Esophagus muscularis mucosa (tissue), 4 donors: ENCODE measurements around the gene SETD1A. TPM values are rescaled to one million over a fixed set of nuclear protein-coding genes. Genes with fewer than 3 reads are reported as not detected.
A peak's percentile ranks its signal among the peaks of the same experiment; 100 is the strongest.

ENCODE experiments used
- DNase-seq: peaks from one replicate; pipeline ENCODE4 v3.0.0-alpha.2; 2017; ENCODE audit errors: extremely low spot score
- H3K27ac ChIP-seq, 4 donors: fragments of 200-600 bp; sonication (generic); replicated peaks in 1 of 4; 1 replicate in 3 of 4; 2 replicates in 1 of 4; pipeline ENCODE4 v1.5.1; 2016 to 2019; ENCODE audit warnings: mild to moderate bottlenecking in 1 of 4
- H3K27me3 ChIP-seq, 4 donors: fragments of 200-600 bp; sonication (generic); one replicate each; pipeline versions ENCODE4 v1.5.1 to v1.6.0; 2016 to 2019
- H3K36me3 ChIP-seq, 4 donors: fragments of 200-600 bp; sonication (generic); one replicate each; pipeline ENCODE4 v1.5.1; 2016 to 2019
- H3K4me1 ChIP-seq, 4 donors: fragments of 200-600 bp; sonication (generic); one replicate each; pipeline ENCODE4 v1.5.1; 2016 to 2019
- H3K4me3 ChIP-seq, 4 donors: fragments of 200-600 bp; sonication (generic); 1 replicate in 2 of 4; 2 replicates in 2 of 4; pipeline ENCODE4 v1.5.1; 2016 to 2019; ENCODE audit warnings: mild to moderate bottlenecking in 4 of 4, moderate library complexity in 1 of 4
- H3K9me3 ChIP-seq, 4 donors: fragments of 200-600 bp; sonication (generic); 1 replicate in 3 of 4; 2 replicates in 1 of 4; pipeline ENCODE4 v1.5.1; 2016 to 2019
- EP300 ChIP-seq: sonication (generic); formaldehyde crosslinking; IDR thresholded peaks from one replicate; pipeline ENCODE4 v1.6.1; 2017; ENCODE audit warnings: antibody characterized with exemption
- POLR2A ChIP-seq: fragments of 450-650 bp; IDR thresholded peaks from one replicate; pipeline ENCODE4 v1.6.1; 2017; ENCODE audit warnings: antibody characterized with exemption, moderate library complexity, mild to moderate bottlenecking, low read depth
- POLR2AphosphoS5 ChIP-seq, 2 donors: sonication (generic); formaldehyde crosslinking; IDR thresholded peaks; one replicate each; pipeline ENCODE4 v1.6.1; 2017; ENCODE audit warnings: antibody characterized with exemption in 2 of 2
- WGBS: methylation state at CpG from one replicate; pipeline ENCODE4 v1.1.5; 2018; 5-methylcytosine and 5-hydroxymethylcytosine counted together
- intact Hi-C: fragments of 100-400 bp; cut with DNase I; formaldehyde crosslinking; loops from one replicate; pipeline ENCODE4 v1.15.1; 2023
- total RNA-seq, 4 donors: library from RNA; depleted of rRNA; stranded (reverse); fragments of >200 nt; gene quantifications; one replicate each; pipeline versions ENCODE4 v1.1.0 to v1.2.1, GENCODE V29; 2016
- TF ChIP-seq, protein P1 (sequence below), 3 experiments: fragments of 200-600 bp in 2 of 3; fragments of 450-650 bp in 1 of 3; sonication (generic) in 2 of 3; IDR thresholded peaks; one replicate each; pipeline ENCODE4 v1.5.1; 2017 to 2019; ENCODE audit warnings: antibody characterized with exemption in 3 of 3, mild to moderate bottlenecking in 2 of 3, moderate library complexity in 1 of 3

The SETD1A gene
- total RNA-seq, 4 donors from 2014 or later = 7.1 to 25.4 (median 9.9) TPM

DNA sequence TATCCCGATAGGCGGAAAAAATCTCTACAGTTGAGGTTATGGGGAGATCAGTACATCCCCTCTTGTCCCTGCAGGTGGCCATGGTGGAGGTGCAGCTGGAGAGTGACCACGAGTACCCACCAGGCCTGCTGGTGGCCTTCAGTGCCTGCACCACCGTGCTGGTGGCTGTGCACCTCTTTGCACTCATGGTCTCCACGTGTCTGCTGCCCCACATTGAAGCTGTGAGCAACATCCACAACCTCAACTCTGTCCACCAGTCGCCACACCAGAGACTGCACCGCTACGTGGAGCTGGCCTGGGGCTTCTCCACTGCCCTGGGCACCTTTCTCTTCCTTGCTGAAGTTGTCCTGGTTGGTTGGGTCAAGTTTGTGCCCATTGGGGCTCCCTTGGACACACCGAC is 4.4 kb upstream of the SETD1A start:
- Histone ChIP-seq H3K27me3 (no peaks in the 10 kb centered on the region), H3K36me3 (peaks cover 0 to 8% (median 4%) of the 10 kb centered on the region in 4 donors), H3K4me3 (no peak overlapping the region), H3K4me1 (peaks cover 34 to 66% (median 59%) of the 10 kb centered on the region in 4 donors), H3K27ac (peak overlapping the region in 3 of 4 donors; percentile 58 to 91 (median 66)), H3K9me3 (no peaks in the 10 kb centered on the region)
- DNase-seq = no peak
- TF ChIP-seq EP300 (no peak), POLR2A (no peak), POLR2AphosphoS5 (IDR thresholded peaks at IDR 0.05) (no peak)
- TF ChIP-seq, protein P1, sequence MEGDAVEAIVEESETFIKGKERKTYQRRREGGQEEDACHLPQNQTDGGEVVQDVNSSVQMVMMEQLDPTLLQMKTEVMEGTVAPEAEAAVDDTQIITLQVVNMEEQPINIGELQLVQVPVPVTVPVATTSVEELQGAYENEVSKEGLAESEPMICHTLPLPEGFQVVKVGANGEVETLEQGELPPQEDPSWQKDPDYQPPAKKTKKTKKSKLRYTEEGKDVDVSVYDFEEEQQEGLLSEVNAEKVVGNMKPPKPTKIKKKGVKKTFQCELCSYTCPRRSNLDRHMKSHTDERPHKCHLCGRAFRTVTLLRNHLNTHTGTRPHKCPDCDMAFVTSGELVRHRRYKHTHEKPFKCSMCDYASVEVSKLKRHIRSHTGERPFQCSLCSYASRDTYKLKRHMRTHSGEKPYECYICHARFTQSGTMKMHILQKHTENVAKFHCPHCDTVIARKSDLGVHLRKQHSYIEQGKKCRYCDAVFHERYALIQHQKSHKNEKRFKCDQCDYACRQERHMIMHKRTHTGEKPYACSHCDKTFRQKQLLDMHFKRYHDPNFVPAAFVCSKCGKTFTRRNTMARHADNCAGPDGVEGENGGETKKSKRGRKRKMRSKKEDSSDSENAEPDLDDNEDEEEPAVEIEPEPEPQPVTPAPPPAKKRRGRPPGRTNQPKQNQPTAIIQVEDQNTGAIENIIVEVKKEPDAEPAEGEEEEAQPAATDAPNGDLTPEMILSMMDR (IDR thresholded peaks at IDR 0.05) = no peak
- intact Hi-C loops = no loop called here
- 73% methylated on average over 3 of the region's 9 CpGs for WGBS

DNA sequence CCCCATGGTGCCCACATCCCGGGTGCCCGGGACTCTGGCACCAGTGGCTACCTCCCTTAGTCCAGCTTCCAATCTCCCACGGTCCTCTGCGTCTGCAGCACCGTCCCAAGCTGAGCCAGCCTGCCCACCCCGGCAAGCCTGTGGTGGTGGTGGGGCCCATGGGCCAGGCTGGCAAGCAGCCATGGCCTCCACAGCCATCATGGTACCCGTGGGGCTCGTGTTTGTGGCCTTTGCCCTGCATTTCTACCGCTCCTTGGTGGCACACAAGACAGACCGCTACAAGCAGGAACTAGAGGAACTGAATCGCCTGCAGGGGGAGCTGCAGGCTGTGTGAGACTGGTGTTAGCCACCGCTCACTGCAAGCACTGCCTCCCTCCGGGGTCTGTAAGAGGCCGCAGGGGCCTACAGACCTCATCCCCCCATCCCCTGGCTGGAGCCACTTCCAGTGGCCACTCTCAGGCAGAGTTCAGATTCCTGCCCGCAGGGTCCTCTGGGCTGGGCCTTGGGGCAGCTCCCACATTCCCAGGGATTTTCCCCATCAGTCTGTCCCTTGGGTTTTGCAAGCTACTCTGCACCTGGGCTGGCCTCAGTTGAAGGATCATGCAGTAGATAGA is 3.9 kb upstream of the SETD1A start:
- no peak overlapping the region for H3K4me3 ChIP-seq
- H3K4me1 ChIP-seq = peaks cover 36 to 65% (median 60%) of the 10 kb centered on the region in 4 donors
- intact Hi-C loops = no loop called here
- H3K27ac ChIP-seq = peak overlapping the region; percentile 4 to 91 (median 62)
- WGBS = 10% methylated on average over 2 of the region's 15 CpGs
- peaks cover 0 to 8% (median 4%) of the 10 kb centered on the region in 4 donors for H3K36me3 ChIP-seq
- TF ChIP-seq, protein P1 (IDR thresholded peaks at IDR 0.05) = peak; percentile 49 to 66 (median 57)
- no peak for TF ChIP-seq POLR2A
- TF ChIP-seq POLR2AphosphoS5 (IDR thresholded peaks at IDR 0.05) = no peak
- no peaks in the 10 kb centered on the region for H3K9me3 ChIP-seq
- H3K27me3 ChIP-seq = no peaks in the 10 kb centered on the region
- no peak for DNase-seq

DNA sequence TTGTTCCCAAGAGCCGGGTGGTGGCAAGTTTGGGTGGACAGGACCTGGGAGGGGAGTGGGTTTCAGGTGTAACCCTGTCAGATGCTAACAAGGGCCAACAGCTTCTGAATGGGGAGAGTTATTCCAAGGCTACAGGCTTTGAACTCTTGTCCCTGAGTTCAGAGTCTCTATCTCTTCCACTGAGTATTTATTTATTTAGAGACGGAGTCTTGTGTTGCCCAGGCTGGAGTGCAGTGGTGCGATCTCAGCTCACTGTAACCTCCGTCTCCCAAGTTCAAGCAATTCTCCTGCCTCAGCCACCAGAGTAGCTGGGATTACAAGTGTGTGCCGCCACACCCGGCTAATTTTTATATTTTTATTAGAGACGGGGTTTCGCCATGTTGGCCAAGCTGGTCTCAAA is 2.6 kb upstream of the SETD1A start:
- intact Hi-C loops = no loop called here
- no peaks in the 10 kb centered on the region for H3K27me3 ChIP-seq
- H3K4me1 ChIP-seq = peaks cover 43 to 70% (median 65%) of the 10 kb centered on the region in 4 donors
- H3K27ac ChIP-seq = peak overlapping the region in 1 of 4 donors; percentile 5
- no peak overlapping the region for H3K4me3 ChIP-seq
- 84% methylated on average over 8 of the region's 8 CpGs for WGBS
- TF ChIP-seq, protein P1 (IDR thresholded peaks at IDR 0.05) = no peak
- TF ChIP-seq POLR2AphosphoS5 (IDR thresholded peaks at IDR 0.05) (no peak), EP300 (no peak), POLR2A (no peak)
- no peaks in the 10 kb centered on the region for H3K9me3 ChIP-seq
- DNase-seq = no peak
- peaks cover 3 to 21% (median 16%) of the 10 kb centered on the region in 4 donors for H3K36me3 ChIP-seq

DNA sequence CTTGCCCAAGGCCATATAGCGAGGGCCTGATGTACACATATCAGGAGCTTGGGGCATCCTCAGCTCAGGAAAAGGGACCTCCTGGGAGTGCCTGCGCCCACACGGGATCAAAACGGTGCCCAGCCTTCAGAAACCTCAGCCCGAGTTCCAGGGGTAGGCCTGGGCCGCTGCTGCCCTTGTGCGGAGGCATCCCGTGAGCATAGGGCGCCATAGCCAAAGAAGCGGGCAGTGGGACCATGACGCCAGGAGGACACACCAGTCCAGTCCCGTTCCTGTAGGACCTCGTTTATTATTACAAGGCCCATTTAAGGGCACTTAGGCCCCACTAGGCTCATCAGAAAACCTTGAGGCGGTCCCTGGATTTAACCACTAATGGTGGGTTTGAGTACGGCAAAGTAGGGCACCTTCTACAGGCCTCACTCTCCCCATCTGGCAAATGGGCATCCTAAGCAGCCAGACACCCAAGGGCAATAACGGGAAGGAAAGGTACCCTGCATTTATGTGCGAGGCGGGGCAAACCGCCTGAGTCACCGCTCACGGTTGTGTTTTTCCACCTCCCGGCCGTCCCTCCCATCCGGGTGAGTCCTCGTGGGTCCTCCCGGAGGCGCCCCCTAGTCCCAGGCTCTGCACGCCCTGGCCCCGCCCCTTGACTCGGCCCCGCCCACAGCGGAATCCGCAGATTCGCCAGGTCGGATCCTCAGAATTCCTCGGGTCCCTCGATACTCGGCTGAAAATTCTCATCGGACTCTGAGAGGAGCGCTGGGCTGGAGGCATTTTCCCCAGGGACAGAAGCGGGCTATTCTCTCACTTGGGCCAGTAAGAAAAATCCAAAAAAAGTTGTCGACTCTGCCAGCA is 726 bp upstream of the SETD1A start:
- H3K4me1 ChIP-seq = peaks cover 25 to 55% (median 47%) of the 10 kb centered on the region in 4 donors
- no peaks in the 10 kb centered on the region for H3K27me3 ChIP-seq
- peak overlapping the region; percentile 74 to 97 (median 89) for H3K4me3 ChIP-seq
- TF ChIP-seq, protein P1 (IDR thresholded peaks at IDR 0.05) = no peak
- TF ChIP-seq POLR2A (no peak), POLR2AphosphoS5 (IDR thresholded peaks at IDR 0.05) (no peak), EP300 (no peak)
- H3K9me3 ChIP-seq = no peaks in the 10 kb centered on the region
- no peak for DNase-seq
- peak overlapping the region; percentile 96 to 98 (median 97) for H3K27ac ChIP-seq
- intact Hi-C loops = no loop called here
- 12% methylated on average over 31 of the region's 42 CpGs for WGBS
- H3K36me3 ChIP-seq = peaks cover 20 to 38% (median 34%) of the 10 kb centered on the region in 4 donors
